ENCODE data around the gene HRAS.

Gene HRAS

DNA sequence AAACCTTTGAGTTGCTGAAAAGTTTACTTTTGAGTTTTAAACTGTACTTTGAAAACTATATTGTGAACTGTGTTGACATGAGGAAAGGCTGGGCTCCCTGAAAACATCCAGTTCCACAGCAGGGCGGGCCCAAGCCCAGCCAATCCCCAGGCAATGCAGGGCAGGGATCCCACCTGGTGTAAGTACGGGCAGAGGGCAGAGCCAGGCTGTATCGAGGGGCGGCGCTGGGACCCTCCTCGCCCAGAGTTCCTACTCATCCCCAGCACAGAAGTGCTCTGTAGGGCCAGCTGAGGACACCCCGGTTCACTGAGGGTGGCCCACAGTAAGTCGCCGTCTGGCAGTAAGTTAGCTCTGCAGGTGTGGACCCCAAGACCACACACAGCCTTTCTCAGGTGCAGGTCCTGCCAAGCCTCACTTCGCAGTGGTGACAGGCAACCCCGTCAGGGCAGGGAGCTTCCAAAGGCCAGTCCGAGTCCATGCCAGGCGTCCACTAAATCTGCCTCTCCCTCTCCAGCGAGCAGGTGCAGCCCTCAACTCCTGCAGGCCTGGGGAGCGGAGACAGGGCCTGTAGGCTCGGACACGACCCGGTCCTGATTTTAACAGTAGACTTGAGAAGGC is 31.7 kb upstream of the HRAS start:
- DNase-seq: no peak

DNA sequence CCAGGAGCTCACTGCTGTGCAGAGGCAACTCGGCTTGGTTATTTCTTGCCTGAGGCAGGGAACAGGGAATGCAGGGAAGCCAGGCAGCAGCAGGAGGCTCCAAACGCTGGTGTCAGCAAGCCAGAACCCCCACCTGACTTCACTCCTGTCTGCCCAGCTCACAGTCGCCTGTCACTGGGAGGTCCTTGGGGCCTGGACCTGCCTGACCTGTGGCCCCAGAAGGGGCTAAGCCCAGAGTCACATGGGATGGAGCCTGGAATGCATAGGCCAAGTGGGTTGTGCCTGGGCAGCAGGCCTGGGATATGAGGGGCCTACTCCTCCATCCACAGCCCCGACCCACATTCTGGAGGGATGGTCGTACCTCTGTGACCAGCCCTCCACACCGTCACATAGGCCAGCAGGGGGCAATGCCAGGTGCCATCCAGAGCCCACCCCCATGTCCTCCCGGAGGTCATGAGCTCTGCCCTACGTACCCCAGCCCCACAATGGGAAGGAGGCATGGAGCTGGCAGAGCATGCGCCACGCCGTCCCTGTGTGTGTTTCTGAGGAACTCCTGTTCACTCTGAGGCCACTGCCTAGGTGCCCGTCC is 30.6 kb upstream of the HRAS start:
- DNase-seq: no peak

DNA sequence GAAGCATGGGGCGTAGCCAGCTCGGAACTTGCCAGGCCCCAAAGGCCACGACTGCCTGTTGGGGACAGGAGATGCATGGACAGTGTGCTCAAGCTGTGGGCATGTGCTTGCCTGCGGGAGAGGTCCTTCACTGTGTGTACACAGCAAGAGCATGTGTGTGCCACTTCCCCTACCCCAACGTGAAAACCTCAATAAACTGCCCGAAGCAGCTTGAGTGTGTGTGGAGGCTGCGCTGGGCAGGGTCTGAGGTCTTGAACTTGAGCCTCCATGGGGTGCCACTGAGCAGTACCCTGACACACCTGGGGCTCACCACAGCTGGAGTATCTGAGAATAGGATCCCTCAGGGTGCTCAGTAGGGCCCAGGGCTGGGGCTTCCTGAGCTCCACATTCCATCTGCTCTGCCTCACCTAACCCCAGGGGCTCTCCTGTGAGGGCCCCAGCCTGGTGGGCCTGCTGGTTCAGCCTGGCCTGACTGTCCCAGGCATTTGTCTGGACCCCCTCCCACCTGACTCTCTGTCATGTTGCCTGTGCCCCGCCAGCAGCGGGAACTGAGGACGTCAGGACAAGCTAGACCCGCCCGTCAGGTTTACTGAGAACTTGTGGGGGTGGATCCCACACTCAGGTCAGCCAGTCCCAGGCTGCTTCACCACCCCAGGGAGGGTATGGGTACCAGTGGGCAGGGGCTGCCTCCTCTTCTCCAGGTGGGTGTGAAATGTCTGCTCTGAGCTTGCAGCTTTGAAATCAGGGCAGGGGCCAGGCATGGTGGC is 28.6 kb upstream of the HRAS start:
- DNase-seq: no peak

DNA sequence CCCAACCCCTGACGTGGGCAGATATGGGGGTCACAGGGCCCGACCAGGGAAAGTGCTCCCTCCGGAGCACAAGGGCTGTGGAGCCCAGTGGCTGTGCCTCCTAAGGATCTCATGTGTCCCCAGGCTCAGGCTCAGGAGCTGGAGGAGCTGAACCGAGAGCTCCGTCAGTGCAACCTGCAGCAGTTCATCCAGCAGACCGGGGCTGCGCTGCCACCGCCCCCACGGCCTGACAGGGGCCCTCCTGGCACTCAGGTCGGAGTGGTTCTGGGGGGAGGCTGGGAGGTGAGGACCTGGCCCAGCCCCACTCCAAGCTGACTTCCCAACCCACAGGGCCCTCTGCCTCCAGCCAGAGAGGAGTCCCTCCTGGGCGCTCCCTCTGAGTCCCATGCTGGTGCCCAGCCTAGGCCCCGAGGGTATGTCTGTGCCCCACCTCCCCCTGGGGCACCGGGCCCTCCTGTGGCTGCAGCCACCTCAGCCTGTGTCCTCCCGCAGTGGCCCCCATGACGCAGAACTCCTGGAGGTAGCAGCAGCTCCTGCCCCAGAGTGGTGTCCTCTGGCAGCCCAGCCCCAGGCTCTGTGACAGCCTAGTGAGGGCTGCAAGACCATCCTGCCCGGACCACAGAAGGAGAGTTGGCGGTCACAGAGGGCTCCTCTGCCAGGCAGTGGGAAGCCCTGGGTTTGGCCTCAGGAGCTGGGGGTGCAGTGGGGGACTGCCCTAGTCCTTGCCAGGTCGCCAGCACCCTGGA is 27.9 kb upstream of the HRAS start:
- DNase-seq: no peak

DNA sequence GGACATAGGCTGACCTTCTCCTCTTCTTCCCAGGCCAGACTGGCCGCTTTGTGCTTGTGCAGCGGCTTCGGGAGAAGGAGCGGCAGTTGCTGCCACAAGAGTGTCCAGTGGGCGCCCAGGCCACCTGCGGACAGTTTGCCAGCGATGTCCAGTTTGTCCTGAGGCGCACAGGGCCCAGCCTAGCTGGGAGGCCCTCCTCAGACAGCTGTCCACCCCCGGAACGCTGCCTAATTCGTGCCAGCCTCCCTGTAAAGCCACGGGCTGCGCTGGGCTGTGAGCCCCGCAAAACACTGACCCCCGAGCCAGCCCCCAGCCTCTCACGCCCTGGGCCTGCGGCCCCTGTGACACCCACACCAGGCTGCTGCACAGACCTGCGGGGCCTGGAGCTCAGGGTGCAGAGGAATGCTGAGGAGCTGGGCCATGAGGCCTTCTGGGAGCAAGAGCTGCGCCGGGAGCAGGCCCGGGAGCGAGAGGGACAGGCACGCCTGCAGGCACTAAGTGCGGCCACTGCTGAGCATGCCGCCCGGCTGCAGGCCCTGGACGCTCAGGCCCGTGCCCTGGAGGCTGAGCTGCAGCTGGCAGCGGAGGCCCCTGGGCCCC is 26.8 kb upstream of the HRAS start:
- no peak for DNase-seq

DNA sequence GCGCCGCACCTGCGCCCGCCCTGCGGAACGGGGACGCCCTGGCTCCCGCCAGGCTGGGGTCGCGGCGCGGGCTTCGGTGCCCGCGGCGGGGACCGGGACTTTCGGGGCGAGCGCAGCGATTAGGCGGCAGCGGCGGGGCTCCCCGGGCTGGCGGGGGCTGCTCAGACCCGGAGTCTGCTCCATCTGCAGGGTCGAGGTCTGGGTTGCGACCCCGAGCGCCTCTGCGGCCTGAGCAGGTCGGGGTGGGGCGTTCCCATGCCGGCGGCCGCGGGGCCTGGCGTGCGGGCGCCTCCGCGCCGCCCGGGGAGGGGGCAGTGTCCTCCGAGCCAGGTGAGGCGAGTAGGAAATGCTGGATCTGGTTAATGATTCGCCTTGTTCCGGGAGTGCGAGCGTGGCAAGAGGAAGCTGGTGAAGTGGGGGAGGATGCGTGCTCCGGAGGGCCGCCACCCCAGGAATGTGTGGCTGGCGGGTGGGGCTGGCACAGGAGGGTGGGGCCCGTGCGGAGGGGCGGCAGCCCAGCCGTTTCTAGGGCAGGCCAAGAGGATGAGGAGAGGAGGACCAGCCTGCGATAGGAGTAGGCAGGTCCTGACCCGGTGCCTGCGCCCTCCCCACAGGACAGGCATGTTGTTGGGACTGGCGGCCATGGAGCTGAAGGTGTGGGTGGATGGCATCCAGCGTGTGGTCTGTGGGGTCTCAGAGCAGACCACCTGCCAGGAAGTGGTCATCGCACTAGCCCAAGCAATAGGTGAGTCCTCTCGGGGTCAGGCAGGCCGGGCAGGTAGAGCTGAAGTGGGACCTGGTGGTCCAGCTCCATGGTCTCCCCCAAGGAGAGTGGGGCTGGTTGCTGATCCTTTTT is 26.0 kb upstream of the HRAS start:
- no peak for DNase-seq

DNA sequence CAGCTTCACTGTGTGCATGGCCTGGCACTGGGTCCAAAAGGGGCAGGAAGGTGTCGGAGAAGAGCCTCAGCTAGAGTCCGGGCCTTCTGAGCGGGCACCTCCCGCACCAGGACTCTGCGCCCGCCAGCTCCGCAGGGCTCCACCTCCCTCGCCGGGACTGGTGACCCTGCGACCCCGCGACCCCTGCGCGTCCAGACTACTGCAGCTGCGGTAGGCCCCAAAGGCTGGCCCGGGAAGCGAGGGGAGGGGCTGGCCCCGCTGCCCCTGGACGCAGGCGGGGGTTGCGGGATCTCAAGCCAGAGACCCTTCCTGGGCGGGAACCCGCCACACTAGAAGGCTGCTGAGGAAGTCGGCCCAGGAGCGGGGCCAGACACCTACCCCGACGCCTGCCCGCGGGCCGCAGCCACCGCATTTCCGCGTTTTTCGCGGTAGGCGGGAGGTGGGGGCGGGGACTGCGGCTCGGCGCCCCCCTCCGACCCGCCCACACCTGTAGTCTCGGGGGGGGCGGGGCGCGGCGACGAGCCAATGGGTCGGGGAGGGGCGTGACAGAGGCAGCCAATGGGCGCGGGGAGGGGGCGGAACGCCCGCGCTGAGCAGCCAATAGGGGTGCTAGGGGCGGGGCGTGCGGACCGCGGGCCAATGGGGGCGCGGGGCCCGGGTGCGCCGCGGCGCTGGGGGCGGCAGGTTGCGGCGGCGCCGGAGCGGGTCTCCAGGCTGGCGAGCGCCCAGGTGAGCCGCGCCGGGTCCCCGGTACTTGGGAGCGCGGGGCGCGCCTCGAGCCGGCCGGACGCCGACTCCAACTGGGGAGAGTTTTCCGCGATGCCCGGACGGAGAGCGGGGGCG is 25.1 kb upstream of the HRAS start, which contains the start of the genes LMNTD2 and RASSF7:
Gene LMNTD2 (minus strand): TSS at position 434 of the 843 bp plus-strand sequence. CDS start 22 bp downstream, at position 412.
Gene RASSF7 (plus strand): TSS at position 666 of the 843 bp plus-strand sequence. CDS start 799 bp downstream, outside the sequence.
- peak; percentile 93 for DNase-seq

DNA sequence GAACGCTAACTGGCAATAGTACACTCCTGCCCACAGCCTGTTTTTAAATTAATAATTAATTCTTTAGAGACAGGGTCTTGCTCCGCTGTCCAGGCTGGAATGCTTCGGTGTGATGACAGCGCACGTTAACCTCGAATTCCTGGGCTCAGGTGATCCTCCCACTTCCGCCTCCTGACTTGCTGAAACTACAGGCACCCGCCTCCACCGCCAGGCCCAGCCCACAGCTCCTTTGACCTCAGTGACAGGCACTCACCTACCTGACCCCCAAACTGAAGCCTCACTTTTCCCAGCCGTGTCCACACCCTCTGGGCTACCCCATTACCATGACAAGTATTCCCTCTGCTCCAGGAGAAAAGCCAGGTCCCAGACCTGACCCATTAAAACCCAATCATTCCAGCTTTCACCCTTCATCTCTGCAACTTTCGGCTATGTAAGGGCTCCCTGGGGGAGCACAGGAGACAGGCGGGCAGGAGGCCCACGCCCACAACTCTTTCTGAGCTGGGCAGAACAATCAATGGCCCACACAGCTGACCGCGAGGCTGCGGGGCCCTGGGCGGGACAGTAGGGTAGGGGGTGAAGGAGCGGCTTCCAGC is 24.4 kb upstream of the HRAS start:
- no peak for DNase-seq

DNA sequence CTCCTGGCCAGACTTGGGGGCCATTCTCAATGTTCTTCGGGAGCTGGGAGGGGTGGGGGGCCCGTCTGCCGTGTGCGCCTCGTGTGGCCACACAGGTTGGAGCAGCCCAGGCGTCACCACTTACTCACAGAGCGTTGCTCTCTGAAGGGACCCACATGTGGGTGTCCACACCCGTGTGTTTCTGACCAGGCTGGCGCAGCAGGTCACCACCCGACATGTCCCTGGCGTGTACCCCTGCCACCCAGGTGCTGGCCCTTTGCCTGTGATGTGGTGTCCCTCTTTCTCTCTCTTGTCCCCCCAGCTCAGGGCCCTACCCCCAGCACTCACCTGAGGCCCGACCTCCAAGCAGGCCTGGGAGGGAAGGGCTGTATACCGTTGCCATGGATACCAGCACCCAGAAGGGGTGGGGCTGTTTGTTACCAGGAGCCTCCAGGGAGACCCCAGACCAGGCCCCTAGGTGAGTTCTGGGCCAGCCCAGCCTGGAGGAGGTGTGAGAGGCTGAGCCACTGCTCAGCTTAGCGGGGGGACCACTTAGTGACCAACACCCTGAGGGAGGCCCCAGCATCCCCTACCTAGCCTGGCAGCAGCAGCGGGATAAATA is 23.7 kb upstream of the HRAS start:
- DNase-seq: no peak

DNA sequence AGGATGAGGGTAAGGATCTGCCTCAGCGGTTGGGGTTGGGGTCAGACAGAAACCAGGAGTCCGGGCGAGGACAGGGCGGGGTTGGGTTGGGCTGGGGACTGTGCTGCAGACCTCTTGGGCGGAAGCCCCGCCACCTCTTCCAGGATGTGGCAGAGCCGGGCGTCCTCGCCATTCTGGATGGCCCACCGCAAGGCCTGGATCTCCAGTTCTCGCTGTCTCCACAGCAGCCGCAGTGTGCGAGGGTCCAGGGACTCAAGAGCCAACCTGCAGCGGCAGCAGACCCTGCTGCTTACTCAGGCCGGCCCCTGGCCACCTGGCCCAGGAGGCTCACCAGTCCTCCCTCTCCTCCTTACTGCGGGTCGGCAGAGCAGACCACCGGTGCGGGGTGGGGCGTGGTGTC is 23.1 kb upstream of the HRAS start:
- DNase-seq: no peak

DNA sequence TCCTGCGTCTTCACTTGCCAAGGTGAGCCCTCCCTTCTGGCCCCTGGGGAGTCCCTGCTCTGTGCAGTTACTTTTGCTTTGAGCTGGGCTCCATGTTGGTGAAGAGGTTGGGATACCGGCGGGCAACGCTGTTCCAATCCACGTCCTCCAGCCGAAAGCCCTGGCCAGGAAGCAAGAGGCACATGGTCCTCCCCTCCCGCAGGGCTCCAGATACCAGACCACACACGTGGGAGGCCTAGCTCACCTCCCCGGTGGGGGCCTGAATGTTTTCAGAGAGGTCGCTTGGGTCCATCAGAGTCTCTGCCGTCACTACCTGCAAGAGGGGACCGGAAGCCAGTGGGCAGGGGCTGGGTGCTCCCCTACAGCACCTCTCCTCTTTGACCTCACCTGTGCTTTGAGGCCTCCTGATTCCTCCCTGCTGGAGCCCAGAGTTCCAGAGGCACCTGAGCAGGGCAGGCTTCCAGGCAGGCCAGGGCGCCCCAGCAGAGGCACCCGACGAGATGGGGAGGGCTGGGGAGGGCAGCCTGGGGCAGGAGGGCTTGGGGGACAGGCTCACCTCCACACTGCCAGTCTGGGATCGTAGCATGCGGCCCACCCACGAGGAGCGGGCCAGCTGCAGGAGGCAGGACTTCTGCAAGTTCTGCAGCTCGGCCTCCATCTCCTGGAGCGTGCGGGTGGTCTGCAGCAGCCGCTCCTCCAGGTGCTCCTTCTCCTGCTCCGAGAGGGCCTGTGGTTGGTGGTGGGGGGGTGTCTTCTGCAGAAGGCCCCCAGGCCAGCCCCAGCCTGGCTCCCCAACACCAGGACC is 22.2 kb upstream of the HRAS start:
- no peak for DNase-seq

DNA sequence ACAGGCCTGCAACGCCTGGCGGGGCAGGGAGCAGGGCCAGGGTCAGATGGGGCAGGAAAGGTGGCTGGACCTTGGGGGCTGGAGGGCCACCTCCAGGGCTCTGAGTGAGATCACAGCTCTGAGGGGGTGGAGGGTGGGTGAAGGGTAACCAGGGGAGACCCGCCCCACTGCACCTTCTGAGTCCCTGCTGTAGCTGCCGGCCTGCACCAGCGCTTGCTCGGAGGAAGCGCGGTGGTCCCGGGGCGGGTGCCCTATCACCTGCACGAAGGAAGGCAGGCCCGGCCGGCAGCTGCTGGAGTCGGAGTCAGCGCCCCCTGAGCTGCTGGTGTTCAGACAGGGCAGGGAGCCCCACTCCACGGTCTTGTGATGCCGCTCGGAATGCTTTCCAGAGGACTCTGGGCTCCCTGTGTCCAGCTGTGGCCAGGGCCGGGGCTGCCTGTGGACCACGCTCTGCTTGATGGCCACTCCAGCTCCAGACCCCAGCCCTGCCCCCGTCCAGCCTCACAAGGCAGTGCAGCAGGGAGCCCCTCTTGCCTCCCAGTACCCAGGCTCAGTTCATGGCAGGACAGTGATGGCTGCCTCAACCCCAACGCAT is 21.4 kb upstream of the HRAS start:
- DNase-seq: no peak

DNA sequence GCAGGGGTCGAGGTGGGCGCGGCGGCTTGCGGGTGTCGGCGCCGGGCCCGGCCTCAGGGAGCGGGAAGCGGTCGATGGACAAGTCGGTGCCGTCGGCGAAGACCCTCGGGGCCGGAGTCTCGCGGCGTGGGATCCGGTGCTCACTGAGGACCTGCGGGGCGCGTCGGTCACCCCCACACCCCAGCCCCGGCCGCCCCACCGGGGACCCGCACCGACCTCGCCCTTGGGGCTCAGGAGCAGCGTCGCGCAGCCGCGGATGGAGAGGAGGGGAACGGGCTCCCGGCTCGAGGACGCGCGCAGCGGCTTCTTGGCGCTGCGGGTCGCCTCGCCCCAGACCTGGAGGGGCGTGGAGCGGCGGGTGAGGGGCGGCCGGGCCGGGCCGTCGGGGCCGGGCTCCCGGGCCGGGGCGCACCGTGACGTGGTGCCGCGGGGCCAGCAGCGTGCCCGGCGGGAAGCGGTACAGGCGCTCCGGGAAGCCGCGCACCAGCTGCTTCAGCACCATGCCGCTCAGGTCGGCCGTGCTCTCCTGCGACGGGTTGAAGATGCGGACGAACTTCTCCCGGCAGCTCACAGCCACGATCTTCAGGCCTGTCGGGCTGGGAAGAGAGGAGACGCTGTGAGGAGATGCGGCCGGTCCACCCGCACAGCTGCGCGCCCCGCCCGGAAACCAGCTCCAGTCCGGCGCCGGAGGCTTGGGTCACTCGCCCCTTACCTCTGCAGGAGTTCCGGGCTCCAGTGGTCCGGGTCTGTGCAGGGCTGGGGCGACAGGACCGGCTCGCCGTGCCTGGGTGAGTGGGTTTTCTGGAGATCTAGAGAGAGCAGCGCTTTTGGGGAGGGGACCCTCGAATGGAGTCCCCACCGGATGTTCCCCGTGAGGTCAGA is 20.6 kb upstream of the HRAS start:
- no peak for DNase-seq

DNA sequence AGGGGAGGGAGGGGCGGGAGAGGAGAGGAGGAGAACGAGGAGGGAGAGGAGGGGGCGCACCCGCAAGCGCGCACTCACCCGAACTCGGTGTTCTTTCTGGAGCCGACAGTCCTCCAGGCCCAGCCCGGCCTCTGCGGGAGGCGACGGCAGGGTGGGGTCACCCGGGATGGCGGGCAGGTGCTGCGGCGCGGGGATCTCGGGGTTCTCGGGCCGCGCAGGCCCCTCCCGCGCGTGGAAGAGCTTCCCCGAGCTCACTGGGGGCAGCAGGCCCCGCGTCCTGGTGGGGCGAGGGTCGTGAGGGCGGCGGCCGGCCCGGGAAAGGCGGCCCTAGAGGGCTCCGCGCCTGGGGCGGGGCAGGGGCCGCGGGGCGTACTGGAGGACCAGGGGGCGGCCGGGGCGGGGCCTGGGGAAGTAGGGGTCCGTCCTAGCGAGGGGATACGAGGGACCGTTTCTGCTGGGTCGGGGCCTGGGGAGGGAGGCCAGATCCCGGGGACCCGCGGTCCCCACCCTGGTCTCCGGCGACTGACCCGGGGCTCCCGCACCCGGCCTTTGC is 19.9 kb upstream of the HRAS start:
- no peak for DNase-seq

DNA sequence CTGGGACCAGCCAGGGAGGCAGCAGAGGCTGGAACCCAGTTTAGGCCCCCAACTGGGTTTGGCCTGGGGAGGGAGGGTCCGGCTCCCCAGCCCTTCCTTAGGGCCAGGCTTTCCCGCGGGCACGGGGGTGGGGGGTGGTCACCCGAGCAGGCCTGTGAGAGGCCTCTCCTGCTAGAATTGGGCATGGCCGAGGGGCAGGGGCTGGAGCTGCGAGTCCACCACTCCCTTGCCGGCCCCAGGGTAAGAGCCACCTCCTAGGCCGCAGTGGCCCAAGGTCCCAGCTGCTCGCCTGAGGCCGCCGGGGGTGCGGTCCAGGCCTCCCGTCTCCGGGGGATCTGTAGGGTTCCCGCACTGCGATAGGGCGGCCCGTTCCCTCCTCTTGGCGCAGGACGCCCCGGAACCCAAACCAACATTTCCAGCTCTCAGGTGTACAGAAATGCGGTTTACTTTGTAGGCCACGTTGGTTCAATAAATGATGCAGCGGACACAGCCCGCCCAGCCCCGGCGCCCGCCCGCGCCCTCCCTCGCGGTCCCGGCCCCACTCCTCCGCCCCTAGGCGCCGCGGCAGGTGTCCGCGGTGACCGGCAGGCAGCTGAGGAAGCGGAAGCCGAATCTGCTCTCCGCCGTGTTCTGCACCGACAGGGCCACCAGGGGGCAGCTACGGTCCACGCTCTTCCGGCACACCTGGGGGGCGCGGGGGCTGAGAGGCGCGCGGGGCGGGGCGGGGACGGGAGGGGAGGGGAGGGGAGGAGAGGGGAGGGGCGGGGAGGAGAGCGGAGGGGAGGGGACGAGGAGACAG is 19.3 kb upstream of the HRAS start:
- DNase-seq: peak; percentile 80

DNA sequence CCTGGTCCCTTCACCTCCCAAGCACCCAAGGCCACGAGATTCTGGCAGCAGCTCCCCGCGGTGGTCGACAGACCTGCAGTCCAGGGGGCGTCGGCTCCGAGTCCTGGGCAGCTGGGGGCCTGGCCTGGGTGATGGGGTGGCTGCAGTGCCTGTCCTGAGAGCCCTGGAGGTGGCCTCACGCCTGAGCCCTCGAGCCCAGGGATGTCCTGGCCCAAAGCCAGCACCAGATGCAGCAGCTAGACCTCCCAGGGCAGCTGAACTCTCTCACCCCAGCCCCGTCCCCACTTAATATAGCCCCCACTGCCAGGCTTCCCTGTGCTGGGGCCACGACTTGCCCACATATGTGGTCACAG is 18.6 kb upstream of the HRAS start:
- no peak for DNase-seq
